ENCODE data around the gene TMEM132C. TPM values are rescaled to one million over a fixed set of nuclear protein-coding genes. Genes with fewer than 3 reads are reported as not detected.

TMEM132C gene
- polyA plus RNA-seq, 1 donor: 1.3 TPM

DNA sequence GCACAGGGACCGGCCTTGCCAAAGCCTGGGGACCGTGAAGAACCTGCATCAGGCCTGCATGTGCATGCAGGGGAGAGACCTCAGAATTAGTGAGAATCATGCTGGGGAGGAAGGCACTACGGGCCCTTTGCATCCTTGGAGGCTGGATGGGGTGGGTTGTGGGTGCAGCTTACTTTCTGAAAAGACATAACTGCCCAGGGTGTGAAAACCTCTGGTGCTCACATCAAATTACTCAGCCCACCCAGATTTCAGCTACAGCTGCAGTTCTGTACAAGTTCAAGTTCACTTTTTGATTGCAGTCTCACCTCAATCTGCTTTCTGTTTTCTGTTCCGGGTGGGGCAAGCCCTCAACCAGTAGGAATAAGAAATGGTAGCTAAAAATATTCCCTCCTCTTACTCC is 426.1 kb downstream of the TMEM132C start:
- Histone ChIP-seq H3K9me3 (ENCODE audit: control insufficient read depth, low read depth, low read length) (no peaks in the 10 kb centered on the region), H3K27ac (ENCODE audit: low read length) (no peak overlapping the region), H3K27me3 (ENCODE audit: control insufficient read depth, insufficient read depth, low read length) (no peaks in the 10 kb centered on the region), H3K36me3 (ENCODE audit: control insufficient read depth, insufficient read depth, low read length) (no peaks in the 10 kb centered on the region), H3K4me3 (ENCODE audit: low read length) (no peak overlapping the region), H3K4me1 (ENCODE audit: control insufficient read depth, insufficient read depth, low read length) (no peaks in the 10 kb centered on the region)
- 40% methylated on average over 1 of the region's 4 CpGs for WGBS (ENCODE audit: insufficient coverage, low lambda C conversion rate)
- no peak for DNase-seq

DNA sequence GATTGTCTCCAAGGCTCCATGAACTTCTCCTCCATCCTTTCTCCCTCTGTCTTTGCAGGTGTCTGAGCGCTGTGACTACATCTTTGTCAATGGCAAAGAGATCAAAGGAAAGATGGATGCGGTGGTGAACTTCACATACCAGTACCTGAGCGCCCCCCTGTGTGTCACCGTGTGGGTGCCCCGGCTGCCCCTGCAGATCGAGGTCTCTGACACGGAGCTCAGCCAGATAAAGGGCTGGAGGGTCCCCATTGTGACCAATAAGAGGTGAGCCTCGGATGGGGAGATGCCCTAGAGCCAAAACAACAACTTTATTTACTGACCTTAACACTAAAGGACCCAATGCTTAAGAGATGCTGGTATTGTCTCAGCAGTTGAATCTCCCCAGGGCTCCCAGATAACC is 426.8 kb downstream of the TMEM132C start:
- no peak overlapping the region for H3K4me3 ChIP-seq (ENCODE audit: low read length)
- no peak overlapping the region for H3K27ac ChIP-seq (ENCODE audit: low read length)
- H3K27me3 ChIP-seq (ENCODE audit: control insufficient read depth, insufficient read depth, low read length): no peaks in the 10 kb centered on the region
- no peak for DNase-seq
- H3K9me3 ChIP-seq (ENCODE audit: control insufficient read depth, low read depth, low read length): no peaks in the 10 kb centered on the region
- H3K4me1 ChIP-seq (ENCODE audit: control insufficient read depth, insufficient read depth, low read length): no peaks in the 10 kb centered on the region
- no CpG with 5 or more reads among the region's 8 CpGs for WGBS (ENCODE audit: insufficient coverage, low lambda C conversion rate)
- H3K36me3 ChIP-seq (ENCODE audit: control insufficient read depth, insufficient read depth, low read length): no peaks in the 10 kb centered on the region

DNA sequence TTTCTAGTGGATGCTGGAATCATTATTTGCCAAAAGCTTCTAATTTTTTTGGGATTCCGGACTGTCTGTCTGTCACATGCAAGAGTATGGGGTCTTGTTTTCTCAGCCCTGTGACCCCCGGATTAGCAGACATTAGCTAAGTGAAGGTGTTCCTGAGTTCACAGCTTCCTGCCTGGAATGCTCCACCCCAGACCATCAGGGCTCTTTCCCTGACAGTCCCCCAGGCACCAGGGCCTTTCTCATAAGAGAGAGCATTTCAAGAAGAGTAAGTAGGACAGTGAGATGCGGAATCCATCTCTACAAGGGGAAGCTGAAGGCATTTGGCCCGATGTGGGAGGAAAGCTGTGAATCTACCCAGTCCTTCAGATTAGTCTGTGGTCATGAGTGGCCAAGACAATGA is 427.5 kb downstream of the TMEM132C start:
- H3K27me3 ChIP-seq (ENCODE audit: control insufficient read depth, insufficient read depth, low read length): no peaks in the 10 kb centered on the region
- H3K27ac ChIP-seq (ENCODE audit: low read length): no peak overlapping the region
- no peaks in the 10 kb centered on the region for H3K36me3 ChIP-seq (ENCODE audit: control insufficient read depth, insufficient read depth, low read length)
- H3K4me1 ChIP-seq (ENCODE audit: control insufficient read depth, insufficient read depth, low read length): no peaks in the 10 kb centered on the region
- no peak for DNase-seq
- no peak overlapping the region for H3K4me3 ChIP-seq (ENCODE audit: low read length)
- H3K9me3 ChIP-seq (ENCODE audit: control insufficient read depth, low read depth, low read length): no peaks in the 10 kb centered on the region
- 90% methylated on average over 2 of the region's 4 CpGs for WGBS (ENCODE audit: insufficient coverage, low lambda C conversion rate)

DNA sequence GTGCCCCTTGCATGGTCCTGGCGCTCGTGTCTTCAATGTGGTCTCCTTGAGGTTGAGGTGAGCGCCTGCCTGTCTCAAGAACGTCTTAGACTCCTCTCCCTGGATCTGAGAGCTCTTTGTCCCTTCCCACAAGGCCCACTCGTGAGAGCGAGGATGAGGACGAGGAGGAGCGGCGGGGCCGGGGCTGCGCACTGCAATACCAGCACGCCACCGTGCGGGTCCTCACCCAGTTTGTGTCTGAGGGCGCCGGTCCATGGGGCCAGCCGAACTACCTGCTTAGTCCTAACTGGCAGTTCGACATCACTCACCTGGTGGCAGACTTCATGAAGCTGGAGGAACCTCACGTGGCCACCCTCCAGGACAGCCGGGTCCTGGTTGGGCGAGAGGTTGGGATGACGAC is 428.7 kb downstream of the TMEM132C start:
- no peak for DNase-seq
- no peak overlapping the region for H3K4me3 ChIP-seq (ENCODE audit: low read length)
- H3K9me3 ChIP-seq (ENCODE audit: control insufficient read depth, low read depth, low read length): no peaks in the 10 kb centered on the region
- no CpG with 5 or more reads among the region's 22 CpGs for WGBS (ENCODE audit: insufficient coverage, low lambda C conversion rate)
- no peaks in the 10 kb centered on the region for H3K4me1 ChIP-seq (ENCODE audit: control insufficient read depth, insufficient read depth, low read length)
- no peak overlapping the region for H3K27ac ChIP-seq (ENCODE audit: low read length)
- no peaks in the 10 kb centered on the region for H3K27me3 ChIP-seq (ENCODE audit: control insufficient read depth, insufficient read depth, low read length)
- no peaks in the 10 kb centered on the region for H3K36me3 ChIP-seq (ENCODE audit: control insufficient read depth, insufficient read depth, low read length)

DNA sequence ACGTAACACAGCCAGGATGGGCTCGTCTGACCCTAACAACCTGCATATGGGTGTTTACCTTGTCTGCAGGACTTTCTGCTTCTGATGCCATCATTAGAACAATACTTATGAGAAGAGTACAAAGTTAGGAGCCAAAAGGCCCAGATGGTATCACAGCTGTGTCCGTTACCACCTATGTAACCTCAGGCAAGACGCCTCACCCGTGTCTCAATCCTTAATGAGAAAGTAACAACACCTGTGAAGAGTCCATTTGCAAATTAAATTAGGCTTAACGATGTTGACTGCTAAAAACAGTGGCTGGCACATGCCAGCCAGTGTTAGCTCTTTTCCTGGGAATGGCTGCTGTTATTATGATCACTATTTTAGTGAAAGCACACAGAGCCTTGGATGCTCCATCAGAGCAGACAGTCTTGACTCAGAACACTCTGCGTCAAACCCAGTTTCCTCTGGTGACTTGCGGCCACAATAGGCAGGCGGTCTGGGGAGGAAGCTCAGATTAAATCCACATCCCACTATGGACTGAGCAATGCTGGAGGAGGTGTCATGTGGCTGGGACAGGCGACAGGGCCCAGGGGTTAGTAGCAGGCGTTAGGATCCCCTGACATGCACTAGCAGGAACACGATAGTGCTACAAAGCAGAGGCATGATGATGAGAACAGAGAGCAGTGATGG is 431.5 kb downstream of the TMEM132C start:
- Histone ChIP-seq H3K9me3 (ENCODE audit: control insufficient read depth, low read depth, low read length) (no peaks in the 10 kb centered on the region), H3K27me3 (ENCODE audit: control insufficient read depth, insufficient read depth, low read length) (no peaks in the 10 kb centered on the region), H3K36me3 (ENCODE audit: control insufficient read depth, insufficient read depth, low read length) (no peaks in the 10 kb centered on the region), H3K4me1 (ENCODE audit: control insufficient read depth, insufficient read depth, low read length) (peaks cover 6% of the 10 kb centered on the region), H3K27ac (ENCODE audit: low read length) (no peak overlapping the region), H3K4me3 (ENCODE audit: low read length) (no peak overlapping the region)
- WGBS (ENCODE audit: insufficient coverage, low lambda C conversion rate): no CpG with 5 or more reads among the region's 12 CpGs
- no peak for DNase-seq

DNA sequence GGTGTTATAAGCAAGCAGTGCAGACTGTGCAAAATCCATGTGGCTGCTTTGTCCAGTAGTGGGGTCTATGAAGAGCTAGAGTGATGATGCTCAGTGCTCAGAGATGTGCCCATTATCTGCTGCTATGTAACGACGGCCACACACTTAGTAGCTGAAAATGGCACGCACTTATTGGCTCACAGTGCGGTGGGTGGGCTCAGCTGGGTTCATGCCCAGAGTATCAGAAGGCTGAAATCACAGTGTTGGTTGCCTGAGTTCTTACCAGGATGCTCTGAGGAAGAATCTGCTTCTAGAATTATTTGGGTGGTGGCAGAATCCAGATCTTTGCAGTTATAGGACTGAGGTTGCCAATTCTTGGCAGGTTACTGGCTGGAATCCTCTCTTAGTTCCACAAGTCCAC is 432.1 kb downstream of the TMEM132C start:
- Histone ChIP-seq H3K36me3 (ENCODE audit: control insufficient read depth, insufficient read depth, low read length) (no peaks in the 10 kb centered on the region), H3K27me3 (ENCODE audit: control insufficient read depth, insufficient read depth, low read length) (no peaks in the 10 kb centered on the region), H3K9me3 (ENCODE audit: control insufficient read depth, low read depth, low read length) (no peaks in the 10 kb centered on the region), H3K4me3 (ENCODE audit: low read length) (no peak overlapping the region), H3K4me1 (ENCODE audit: control insufficient read depth, insufficient read depth, low read length) (peaks cover 6% of the 10 kb centered on the region), H3K27ac (ENCODE audit: low read length) (no peak overlapping the region)
- WGBS (ENCODE audit: insufficient coverage, low lambda C conversion rate): no CpG with 5 or more reads among the region's 4 CpGs
- DNase-seq: no peak

DNA sequence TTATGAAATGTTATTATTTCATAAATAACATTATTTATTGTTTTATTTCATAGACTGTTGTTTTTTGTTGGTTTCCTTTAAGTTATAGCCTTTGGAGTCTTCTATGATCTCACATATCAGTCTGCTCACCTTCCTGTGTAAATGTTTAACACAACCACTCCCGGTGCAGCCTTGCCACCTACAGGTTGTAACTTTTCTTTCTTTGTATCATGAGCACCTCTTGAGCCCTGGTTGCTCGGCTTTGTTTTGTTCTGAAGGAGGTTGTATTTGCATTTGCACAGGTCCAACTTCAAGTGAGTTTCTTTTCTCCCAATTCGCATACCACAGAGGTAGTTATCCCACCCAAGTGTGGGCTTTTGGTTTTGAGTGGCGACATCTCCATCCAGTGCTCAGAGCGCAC is 435.4 kb downstream of the TMEM132C start:
- no CpG with 5 or more reads among the region's 5 CpGs for WGBS (ENCODE audit: insufficient coverage, low lambda C conversion rate)
- H3K9me3 ChIP-seq (ENCODE audit: control insufficient read depth, low read depth, low read length): no peaks in the 10 kb centered on the region
- H3K27me3 ChIP-seq (ENCODE audit: control insufficient read depth, insufficient read depth, low read length): no peaks in the 10 kb centered on the region
- H3K36me3 ChIP-seq (ENCODE audit: control insufficient read depth, insufficient read depth, low read length): no peaks in the 10 kb centered on the region
- DNase-seq: peak; percentile 35 to 52
- peak overlapping the region; percentile 33 for H3K27ac ChIP-seq (ENCODE audit: low read length)
- H3K4me1 ChIP-seq (ENCODE audit: control insufficient read depth, insufficient read depth, low read length): peaks cover 6% of the 10 kb centered on the region
- no peak overlapping the region for H3K4me3 ChIP-seq (ENCODE audit: low read length)

DNA sequence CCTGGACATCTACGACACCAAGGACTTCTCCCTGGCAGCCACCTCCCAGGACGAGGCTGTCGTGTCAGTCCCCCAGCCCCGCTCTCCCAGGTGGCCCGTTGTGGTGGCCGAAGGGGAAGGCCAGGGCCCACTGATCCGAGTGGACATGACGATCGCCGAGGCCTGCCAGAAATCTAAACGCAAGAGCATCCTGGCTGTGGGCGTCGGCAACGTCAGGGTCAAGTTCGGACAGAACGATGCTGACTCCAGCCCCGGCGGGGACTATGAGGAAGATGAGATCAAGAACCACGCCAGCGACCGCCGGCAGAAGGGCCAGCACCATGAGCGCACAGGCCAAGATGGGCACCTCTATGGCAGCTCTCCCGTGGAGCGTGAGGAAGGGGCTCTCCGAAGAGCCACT is 438.2 kb downstream of the TMEM132C start:
- Histone ChIP-seq H3K4me1 (ENCODE audit: control insufficient read depth, insufficient read depth, low read length) (peaks cover 6% of the 10 kb centered on the region), H3K9me3 (ENCODE audit: control insufficient read depth, low read depth, low read length) (no peaks in the 10 kb centered on the region), H3K4me3 (ENCODE audit: low read length) (no peak overlapping the region), H3K27ac (ENCODE audit: low read length) (no peak overlapping the region), H3K27me3 (ENCODE audit: control insufficient read depth, insufficient read depth, low read length) (no peaks in the 10 kb centered on the region), H3K36me3 (ENCODE audit: control insufficient read depth, insufficient read depth, low read length) (no peaks in the 10 kb centered on the region)
- WGBS (ENCODE audit: insufficient coverage, low lambda C conversion rate): no CpG with 5 or more reads among the region's 26 CpGs
- no peak for DNase-seq

DNA sequence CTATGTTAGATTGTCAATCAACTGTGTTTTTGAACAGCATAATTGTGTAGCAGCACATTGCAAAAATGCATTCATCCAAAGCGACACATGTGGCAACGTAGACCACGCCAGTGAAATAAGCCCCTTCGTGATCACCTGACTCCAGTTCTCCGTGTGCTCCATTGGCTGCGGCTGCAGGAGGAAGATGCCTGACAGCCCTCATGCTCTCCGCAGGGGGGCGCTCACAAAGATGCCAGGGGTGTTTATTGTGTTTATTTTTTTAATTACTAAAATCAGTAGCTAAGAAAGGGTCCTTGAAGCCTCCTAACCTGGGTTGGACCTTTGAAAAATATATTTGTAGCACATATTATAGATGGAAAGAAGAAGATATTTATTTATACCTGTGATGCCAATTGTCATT is 440.5 kb downstream of the TMEM132C start:
- Histone ChIP-seq H3K4me3 (ENCODE audit: low read length) (no peak overlapping the region), H3K4me1 (ENCODE audit: control insufficient read depth, insufficient read depth, low read length) (peaks cover 5% of the 10 kb centered on the region), H3K9me3 (ENCODE audit: control insufficient read depth, low read depth, low read length) (no peaks in the 10 kb centered on the region), H3K36me3 (ENCODE audit: control insufficient read depth, insufficient read depth, low read length) (no peaks in the 10 kb centered on the region), H3K27ac (ENCODE audit: low read length) (no peak overlapping the region), H3K27me3 (ENCODE audit: control insufficient read depth, insufficient read depth, low read length) (no peaks in the 10 kb centered on the region)
- no peak for DNase-seq
- no CpG with 5 or more reads among the region's 8 CpGs for WGBS (ENCODE audit: insufficient coverage, low lambda C conversion rate)

DNA sequence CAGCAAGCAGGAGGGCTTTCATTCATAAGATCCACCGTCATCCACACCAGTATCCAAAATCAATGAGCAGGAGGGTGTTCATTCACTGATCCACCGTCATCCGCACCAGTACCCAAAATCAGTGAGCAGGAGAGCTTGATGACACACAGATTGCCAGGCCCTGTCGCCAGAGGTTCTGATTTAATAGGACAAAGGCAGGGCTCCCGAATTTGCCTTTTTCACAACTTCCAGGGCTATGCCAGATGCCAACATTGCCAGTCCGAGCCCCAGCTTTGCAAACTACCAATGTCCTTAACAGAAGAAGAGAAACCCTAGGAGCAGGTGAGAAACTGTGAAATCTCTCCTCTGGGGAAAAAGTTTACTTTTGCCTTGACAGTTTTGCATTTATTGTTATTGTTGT is 441.8 kb downstream of the TMEM132C start:
- Histone ChIP-seq H3K4me3 (ENCODE audit: low read length) (no peak overlapping the region), H3K9me3 (ENCODE audit: control insufficient read depth, low read depth, low read length) (no peaks in the 10 kb centered on the region), H3K4me1 (ENCODE audit: control insufficient read depth, insufficient read depth, low read length) (no peaks in the 10 kb centered on the region), H3K27me3 (ENCODE audit: control insufficient read depth, insufficient read depth, low read length) (no peaks in the 10 kb centered on the region), H3K27ac (ENCODE audit: low read length) (no peak overlapping the region), H3K36me3 (ENCODE audit: control insufficient read depth, insufficient read depth, low read length) (no peaks in the 10 kb centered on the region)
- DNase-seq: no peak
- no CpG with 5 or more reads among the region's 6 CpGs for WGBS (ENCODE audit: insufficient coverage, low lambda C conversion rate)

DNA sequence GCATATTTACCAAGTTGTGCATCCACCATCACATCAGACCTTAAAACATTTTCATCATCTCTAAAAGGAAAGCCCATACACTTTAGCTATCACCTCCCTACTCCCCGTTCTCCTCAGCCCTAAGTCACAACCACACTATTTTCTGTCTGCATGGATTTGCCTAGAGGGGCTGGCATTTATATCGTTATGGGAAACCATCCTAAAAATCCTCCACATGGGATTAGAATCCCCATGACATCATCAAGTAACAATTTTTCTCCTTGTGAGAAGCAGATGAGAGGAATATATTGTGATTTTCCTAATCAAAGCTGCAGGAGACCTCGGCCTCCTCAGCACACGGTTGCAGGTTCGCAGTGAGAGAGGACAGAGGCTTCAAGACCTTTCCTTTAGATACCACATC is 442.7 kb downstream of the TMEM132C start:
- Histone ChIP-seq H3K9me3 (ENCODE audit: control insufficient read depth, low read depth, low read length) (no peaks in the 10 kb centered on the region), H3K4me3 (ENCODE audit: low read length) (no peak overlapping the region), H3K36me3 (ENCODE audit: control insufficient read depth, insufficient read depth, low read length) (no peaks in the 10 kb centered on the region), H3K27ac (ENCODE audit: low read length) (no peak overlapping the region), H3K27me3 (ENCODE audit: control insufficient read depth, insufficient read depth, low read length) (no peaks in the 10 kb centered on the region), H3K4me1 (ENCODE audit: control insufficient read depth, insufficient read depth, low read length) (no peaks in the 10 kb centered on the region)
- no CpG with 5 or more reads among the region's 5 CpGs for WGBS (ENCODE audit: insufficient coverage, low lambda C conversion rate)
- DNase-seq: no peak

Measured in large intestine (tissue), 3 donors.